Measurements from ENCODE around the gene CTNND2.

Gene CTNND2

DNA sequence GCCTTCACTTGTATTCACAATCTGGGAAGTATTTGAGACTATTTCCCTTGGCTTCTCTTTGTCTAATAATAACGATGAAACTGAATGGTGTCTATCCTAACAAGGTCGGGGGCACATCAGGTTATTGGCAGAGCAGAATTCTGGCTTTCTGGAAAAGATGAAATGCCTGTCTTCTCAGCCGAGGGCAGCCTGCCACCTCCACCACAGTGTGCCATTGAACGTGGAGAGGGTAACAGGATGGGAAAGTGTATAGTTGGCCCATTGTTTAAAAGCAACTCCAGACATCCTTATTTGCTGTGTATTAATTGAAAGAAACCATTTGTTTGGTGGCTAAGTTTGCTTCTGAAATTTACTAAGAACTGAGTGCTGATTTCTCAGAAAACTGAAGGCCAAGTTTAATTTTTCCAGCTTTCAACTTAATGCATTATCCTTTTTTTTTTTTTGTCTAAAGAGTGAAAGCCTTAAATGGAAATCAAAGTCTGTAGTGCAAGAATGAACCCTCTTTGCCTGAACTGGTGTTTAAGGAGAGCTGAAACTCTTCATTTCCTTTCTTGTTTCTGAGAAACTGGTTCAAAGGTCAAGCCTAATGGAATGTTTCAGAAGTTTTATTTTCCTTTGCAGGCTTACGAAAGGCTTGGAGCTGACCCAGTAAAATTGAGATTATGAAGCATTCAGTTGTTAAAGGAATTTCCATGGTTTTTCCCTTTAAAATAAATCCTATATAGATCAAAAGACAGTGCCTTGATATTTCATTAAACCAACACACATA lies 579.5 kb downstream of the CTNND2 start:
- TF ChIP-seq EZH2 (IDR thresholded peaks at IDR 0.05; ENCODE audit: borderline replicate concordance, low read depth, low read length, severe bottlenecking) = no peak
- TF ChIP-seq, protein P1, sequence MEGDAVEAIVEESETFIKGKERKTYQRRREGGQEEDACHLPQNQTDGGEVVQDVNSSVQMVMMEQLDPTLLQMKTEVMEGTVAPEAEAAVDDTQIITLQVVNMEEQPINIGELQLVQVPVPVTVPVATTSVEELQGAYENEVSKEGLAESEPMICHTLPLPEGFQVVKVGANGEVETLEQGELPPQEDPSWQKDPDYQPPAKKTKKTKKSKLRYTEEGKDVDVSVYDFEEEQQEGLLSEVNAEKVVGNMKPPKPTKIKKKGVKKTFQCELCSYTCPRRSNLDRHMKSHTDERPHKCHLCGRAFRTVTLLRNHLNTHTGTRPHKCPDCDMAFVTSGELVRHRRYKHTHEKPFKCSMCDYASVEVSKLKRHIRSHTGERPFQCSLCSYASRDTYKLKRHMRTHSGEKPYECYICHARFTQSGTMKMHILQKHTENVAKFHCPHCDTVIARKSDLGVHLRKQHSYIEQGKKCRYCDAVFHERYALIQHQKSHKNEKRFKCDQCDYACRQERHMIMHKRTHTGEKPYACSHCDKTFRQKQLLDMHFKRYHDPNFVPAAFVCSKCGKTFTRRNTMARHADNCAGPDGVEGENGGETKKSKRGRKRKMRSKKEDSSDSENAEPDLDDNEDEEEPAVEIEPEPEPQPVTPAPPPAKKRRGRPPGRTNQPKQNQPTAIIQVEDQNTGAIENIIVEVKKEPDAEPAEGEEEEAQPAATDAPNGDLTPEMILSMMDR (IDR thresholded peaks at IDR 0.05; ENCODE audit: borderline replicate concordance, extremely low read depth, low read length, poor library complexity, severe bottlenecking) = no peak

DNA sequence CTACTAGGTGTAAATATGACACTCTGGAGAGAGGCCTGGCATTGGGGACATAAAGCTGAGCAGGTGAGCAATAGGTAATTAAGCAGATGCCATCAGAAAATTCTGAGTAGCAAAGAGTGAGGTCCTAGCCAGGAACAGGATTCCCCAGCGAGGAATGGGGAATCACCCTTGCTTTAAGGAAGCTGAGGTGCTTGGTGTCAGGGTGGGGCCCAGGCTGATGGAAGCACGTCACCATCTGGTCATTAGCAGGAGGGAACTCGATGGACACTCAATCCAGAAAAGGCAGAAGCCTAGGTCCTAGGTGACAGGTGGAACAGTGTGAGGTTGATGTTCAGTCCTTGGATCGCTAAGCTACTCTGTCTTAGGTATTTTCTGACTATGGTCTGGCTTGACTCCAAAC lies 580.5 kb downstream of the CTNND2 start:
- Histone ChIP-seq H3K27me3 (ENCODE audit: insufficient read depth, low read length, poor library complexity) (no peaks in the 10 kb centered on the region), H3K4me2 (ENCODE audit: insufficient read depth, low read length) (no peak overlapping the region), H3K9ac (ENCODE audit: low read depth, low read length) (no peak overlapping the region), H3K79me2 (ENCODE audit: insufficient read depth, low read length) (no peaks in the 10 kb centered on the region), H3K9me3 (ENCODE audit: insufficient read depth, low read length, severe bottlenecking) (no peaks in the 10 kb centered on the region), H2AFZ (ENCODE audit: low read depth, low read length) (no peak overlapping the region), H3K27ac (ENCODE audit: low read length) (no peak overlapping the region), H3K36me3 (ENCODE audit: insufficient read depth, low read length) (no peaks in the 10 kb centered on the region), H3K4me3 (ENCODE audit: low read depth in 1 of 2, low read length in 2 of 2) (no peak overlapping the region), H3K4me1 (ENCODE audit: insufficient read depth, low read length) (no peaks in the 10 kb centered on the region), H4K20me1 (ENCODE audit: insufficient read depth, low read length) (no peaks in the 10 kb centered on the region)
- no peak for DNase-seq
- no peak for ATAC-seq (ENCODE audit: insufficient read depth, low read depth)
- TF ChIP-seq, protein P1 (IDR thresholded peaks at IDR 0.05; ENCODE audit: borderline replicate concordance, extremely low read depth, low read length, poor library complexity, severe bottlenecking) = no peak
- TF ChIP-seq EZH2 (IDR thresholded peaks at IDR 0.05; ENCODE audit: borderline replicate concordance, low read depth, low read length, severe bottlenecking) = no peak

More for the DNA sequence above, 579.5 kb downstream of the CTNND2 start:
- H3K9me3 ChIP-seq (ENCODE audit: insufficient read depth, low read length, severe bottlenecking) = no peaks in the 10 kb centered on the region
- no peaks in the 10 kb centered on the region for H3K27me3 ChIP-seq (ENCODE audit: insufficient read depth, low read length, poor library complexity)
- no peak overlapping the region for H3K27ac ChIP-seq (ENCODE audit: low read length)
- H3K36me3 ChIP-seq (ENCODE audit: insufficient read depth, low read length) = no peaks in the 10 kb centered on the region
- DNase-seq = no peak
- ATAC-seq (ENCODE audit: insufficient read depth, low read depth) = no peak
- H2AFZ ChIP-seq (ENCODE audit: low read depth, low read length) = no peak overlapping the region
- no peaks in the 10 kb centered on the region for H3K79me2 ChIP-seq (ENCODE audit: insufficient read depth, low read length)
- no peak overlapping the region for H3K4me3 ChIP-seq (ENCODE audit: low read depth in 1 of 2, low read length in 2 of 2)
- no peak overlapping the region for H3K4me2 ChIP-seq (ENCODE audit: insufficient read depth, low read length)
- H4K20me1 ChIP-seq (ENCODE audit: insufficient read depth, low read length) = no peaks in the 10 kb centered on the region
- no peaks in the 10 kb centered on the region for H3K4me1 ChIP-seq (ENCODE audit: insufficient read depth, low read length)
- H3K9ac ChIP-seq (ENCODE audit: low read depth, low read length) = no peak overlapping the region

DNA sequence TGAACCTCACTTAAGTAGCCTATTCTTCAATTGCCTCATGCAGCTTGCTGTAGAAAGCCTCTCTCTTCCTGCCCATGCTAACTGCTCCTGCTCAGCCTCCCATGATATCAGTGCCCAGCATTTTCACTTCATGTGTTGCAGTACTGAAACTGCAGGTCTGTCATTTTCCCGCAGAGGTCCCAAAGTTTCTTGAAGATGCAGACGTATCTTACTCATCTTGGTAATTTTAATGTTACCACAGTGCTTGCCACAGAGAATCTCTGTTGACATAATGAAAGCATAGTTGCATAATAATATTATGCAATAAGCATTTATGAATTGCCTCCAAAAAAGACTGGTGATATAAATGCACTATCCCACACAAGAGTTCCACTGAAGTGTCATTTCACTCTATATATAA lies 582.1 kb downstream of the CTNND2 start:
- Histone ChIP-seq H3K27ac (ENCODE audit: low read length) (no peak overlapping the region), H3K4me2 (ENCODE audit: insufficient read depth, low read length) (no peak overlapping the region), H3K4me1 (ENCODE audit: insufficient read depth, low read length) (no peaks in the 10 kb centered on the region), H3K36me3 (ENCODE audit: insufficient read depth, low read length) (no peaks in the 10 kb centered on the region), H4K20me1 (ENCODE audit: insufficient read depth, low read length) (no peaks in the 10 kb centered on the region), H3K27me3 (ENCODE audit: insufficient read depth, low read length, poor library complexity) (no peaks in the 10 kb centered on the region), H3K9me3 (ENCODE audit: insufficient read depth, low read length, severe bottlenecking) (no peaks in the 10 kb centered on the region), H2AFZ (ENCODE audit: low read depth, low read length) (no peak overlapping the region), H3K4me3 (ENCODE audit: low read depth in 1 of 2, low read length in 2 of 2) (no peak overlapping the region), H3K79me2 (ENCODE audit: insufficient read depth, low read length) (no peaks in the 10 kb centered on the region), H3K9ac (ENCODE audit: low read depth, low read length) (no peak overlapping the region)
- DNase-seq (no peak), ATAC-seq (ENCODE audit: insufficient read depth, low read depth) (no peak)
- TF ChIP-seq EZH2 (IDR thresholded peaks at IDR 0.05; ENCODE audit: borderline replicate concordance, low read depth, low read length, severe bottlenecking) = no peak
- TF ChIP-seq, protein P1 (IDR thresholded peaks at IDR 0.05; ENCODE audit: borderline replicate concordance, extremely low read depth, low read length, poor library complexity, severe bottlenecking) = no peak

All from DND-41 (cell line).